Loucy (cell line): ENCODE data around the gene NTN4.

ENCODE experiments used
- CTCF ChIP-seq: fragments of 200-600 bp; sonication (generic); conservative IDR thresholded peaks from 2 replicates; pipeline ENCODE4 v1.5.1; 2014; ENCODE audit warnings: mild to moderate bottlenecking, antibody characterized with exemption, low read length
- EZH2phosphoT487 ChIP-seq: fragments of 200-600 bp; IDR thresholded peaks from 2 replicates; pipeline ENCODE4 v1.6.1; 2018; ENCODE audit warnings: antibody characterized with exemption, mild to moderate bottlenecking, moderate library complexity, borderline replicate concordance

- TF ChIP-seq CTCF (no peak), EZH2phosphoT487 (no peak)
Measured at GRCh38 chr12:95726903-95727302, 63.7 kb downstream of the NTN4 start.
